HG03442 (cell line): ENCODE data around the gene EPGN.

Source experiments
- ATAC-seq: cut with Tn5 transposase; IDR thresholded peaks from one replicate; pipeline ENCODE4 v1.9.1; 2021; ENCODE audit warnings: mild to moderate bottlenecking, moderate library complexity; ENCODE audit not compliant: unreplicated experiment

Gene EPGN

GRCh38 chr4:74308215-74308614 is at the start of gene EPGN:
EPGN (plus strand) TSS chr4:74308470; CDS start chr4:74308534, 64 bp downstream.
- ATAC-seq = no peak

- no peak for ATAC-seq
Observed at GRCh38 chr4:74258963-74259362, 49.3 kb upstream of the EPGN start.

DNA sequence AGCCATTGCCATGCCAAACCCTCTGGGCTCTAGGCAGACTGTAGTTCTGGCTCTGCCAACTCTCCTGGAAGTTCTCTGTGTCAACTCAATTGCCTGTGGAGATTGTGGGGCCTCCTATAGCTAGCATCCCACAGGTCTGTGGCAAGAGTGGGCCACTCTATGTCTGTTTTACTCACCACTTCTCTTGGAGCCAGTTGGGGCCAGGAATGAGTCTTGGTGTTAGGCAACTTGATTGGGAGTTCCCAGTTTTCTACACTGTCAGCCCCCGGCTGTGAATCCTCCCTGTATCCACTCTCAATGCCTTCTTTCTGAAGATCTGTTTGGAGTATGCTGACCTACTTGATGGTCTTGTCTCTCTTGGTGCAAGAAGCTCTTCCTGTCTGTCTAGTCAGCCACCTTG is 48.2 kb upstream of the EPGN start:
- no peak for ATAC-seq

DNA sequence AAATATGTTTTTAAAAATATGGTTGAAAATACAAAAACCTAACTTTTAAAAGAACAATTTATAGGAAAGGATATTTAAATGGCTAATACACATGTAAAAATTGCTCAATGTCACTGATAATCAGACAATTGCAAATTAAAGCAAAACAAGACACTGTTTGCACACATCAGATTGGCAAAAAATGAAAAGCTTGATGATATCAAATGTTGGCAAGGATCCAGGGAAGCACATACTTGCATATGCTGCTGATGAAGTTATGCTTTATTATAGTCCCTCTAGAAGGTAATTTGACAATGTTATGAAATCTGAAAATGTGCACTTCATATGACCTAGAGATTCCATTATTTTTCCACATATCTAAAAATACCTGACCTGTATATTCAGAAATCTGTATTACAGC is 45.7 kb upstream of the EPGN start:
- no peak for ATAC-seq

GRCh38 chr4:74263551-74263950 is 44.7 kb upstream of the EPGN start:
- ATAC-seq = no peak

- no peak for ATAC-seq
Observed at GRCh38 chr4:74266081-74266480, 42.2 kb upstream of the EPGN start.

DNA sequence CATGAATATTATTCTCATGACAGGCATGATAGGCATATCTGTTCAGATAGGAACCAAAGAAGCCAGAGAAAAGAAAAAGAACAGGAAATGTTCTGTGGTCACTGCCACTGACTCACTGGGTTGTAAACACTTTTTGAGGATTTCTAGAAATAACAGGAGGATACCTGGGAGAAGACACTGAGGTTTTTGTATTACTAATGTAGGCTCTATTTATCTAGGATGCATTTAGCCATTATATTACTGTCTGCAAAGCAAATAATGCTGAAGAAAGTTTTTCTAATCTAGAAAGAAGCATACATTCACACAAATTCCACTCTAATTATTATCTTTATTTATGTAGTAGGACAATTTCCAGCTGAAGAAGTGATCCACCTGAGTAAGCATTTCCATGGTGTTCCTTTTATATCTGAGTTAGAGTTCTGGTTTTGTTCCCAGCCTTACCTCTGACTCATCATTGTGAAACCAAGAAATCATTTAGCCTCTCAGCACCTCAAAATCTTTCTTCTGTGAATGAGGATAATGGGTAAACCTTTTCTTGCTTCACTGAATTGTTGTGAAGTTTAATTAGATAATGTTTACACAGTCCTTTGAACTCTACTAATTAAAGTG is 40.2 kb upstream of the EPGN start:
- no peak for ATAC-seq

DNA sequence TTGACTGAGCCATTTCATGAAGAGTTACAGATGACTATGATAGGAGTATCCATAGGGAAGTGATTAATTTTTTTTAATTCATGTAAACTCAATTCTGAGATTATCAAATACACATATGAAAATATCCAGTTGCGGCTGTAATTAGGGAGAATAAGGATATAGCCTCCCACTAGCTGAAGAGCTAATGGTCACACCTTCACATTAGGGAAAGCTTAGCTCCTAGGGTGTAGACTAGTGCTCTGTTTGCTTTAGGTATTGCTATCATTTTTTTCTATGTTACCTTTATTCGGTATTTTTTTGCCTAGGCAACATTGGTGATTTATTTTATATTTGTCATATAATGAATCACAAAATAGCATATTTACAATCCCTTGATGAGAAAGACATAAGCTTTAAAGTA is 39.6 kb upstream of the EPGN start:
- no peak for ATAC-seq

GRCh38 chr4:74278490-74278889 is 29.8 kb upstream of the EPGN start:
- ATAC-seq = no peak

DNA sequence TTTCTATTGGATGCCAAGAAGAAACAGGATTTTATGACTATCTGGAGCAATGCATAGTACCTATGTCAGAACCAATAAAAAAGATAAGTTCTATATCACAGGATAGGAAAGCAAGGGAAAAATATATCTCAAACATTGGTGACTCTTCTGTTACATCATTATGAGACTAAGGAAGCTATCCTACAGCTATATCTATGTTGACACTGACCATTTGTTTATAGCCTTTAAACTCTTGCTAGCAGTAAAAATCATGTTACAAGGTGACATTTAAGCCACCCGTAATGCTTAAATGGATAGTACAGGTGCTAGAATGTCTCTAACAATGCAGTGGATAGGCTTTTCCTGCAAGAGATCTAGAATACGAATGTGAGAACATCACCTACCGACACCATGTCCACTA is 28.6 kb upstream of the EPGN start:
- ATAC-seq = no peak

DNA sequence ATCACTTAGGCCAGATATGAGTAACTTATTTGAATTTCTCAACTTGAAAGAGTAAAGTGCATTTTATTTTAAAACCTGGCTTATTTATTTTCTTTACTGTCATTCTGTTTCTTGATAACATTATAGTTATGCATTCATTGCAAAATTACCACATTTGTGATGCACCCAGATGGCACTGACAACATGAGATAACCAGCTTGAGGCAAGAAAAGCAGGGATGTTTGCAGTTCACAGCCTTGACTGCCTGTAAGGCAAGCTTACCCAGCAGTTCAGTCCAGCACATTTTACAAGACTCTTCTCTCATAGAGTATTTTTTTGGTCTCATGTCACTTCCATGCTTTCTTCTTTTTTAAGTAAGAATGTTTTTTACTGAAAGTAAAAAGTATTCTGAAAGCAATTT is 25.3 kb upstream of the EPGN start:
- ATAC-seq = no peak

GRCh38 chr4:74283614-74284013 is 24.7 kb upstream of the EPGN start:
- no peak for ATAC-seq

DNA sequence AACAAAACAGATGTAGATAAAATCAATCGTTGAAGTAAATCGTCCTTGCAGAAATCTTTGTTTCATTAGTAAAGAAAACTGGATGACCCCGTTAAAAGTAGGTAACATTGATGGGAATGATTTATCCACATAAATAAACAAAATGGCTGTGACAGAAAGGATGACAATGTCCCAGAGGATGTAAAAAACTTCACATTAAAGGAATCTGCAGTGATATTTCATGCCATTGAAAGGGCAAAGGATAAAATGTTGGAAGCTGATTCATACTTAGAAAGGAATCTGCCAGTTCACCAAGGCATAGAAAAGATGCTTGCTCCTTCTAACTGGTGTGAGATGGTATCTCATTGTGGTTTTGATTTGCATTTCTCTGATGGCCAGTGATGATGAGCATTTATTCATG is 24.2 kb upstream of the EPGN start:
- no peak for ATAC-seq

DNA sequence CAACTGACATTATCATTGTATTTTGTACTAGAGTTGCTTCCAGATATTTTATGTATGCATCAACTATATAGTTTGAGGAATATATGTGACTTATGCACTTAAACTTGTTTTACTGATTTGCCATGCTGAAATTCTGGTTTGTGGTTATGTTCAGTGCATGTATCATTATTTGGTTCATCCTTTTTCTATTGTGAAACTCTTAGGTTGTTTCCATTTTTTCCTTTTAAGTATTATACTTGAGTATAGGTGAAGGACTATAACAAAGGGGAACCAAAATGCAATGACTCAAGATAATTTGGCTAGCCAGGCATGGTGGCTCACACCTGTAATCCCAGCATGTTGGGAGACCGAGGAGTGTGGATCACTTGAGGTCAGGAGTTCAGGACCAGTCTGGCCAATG is 21.1 kb upstream of the EPGN start:
- no peak for ATAC-seq

DNA sequence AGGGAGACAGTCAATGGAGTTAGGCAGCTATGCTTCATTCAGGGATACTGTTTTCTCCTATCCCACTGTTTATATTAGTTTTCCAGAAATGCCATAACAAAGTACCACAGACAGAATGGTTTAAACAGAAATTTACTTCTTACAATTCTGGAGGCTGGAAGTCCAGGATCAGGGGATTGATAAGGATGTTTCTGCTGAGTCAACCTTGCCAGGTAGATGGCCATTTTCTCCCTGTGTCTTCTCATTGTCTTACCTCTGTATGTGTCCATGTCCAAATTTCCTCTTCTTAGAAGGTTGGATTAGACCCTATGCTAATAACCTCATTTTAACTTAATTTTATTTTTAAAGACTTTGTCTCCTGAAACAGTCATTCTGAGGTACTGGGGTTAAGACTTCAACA is 20.5 kb upstream of the EPGN start:
- no peak for ATAC-seq

- no peak for ATAC-seq
Observed at GRCh38 chr4:74291471-74291870, 16.8 kb upstream of the EPGN start.

- no peak for ATAC-seq
Observed at GRCh38 chr4:74292111-74292870, 16.0 kb upstream of the EPGN start.

DNA sequence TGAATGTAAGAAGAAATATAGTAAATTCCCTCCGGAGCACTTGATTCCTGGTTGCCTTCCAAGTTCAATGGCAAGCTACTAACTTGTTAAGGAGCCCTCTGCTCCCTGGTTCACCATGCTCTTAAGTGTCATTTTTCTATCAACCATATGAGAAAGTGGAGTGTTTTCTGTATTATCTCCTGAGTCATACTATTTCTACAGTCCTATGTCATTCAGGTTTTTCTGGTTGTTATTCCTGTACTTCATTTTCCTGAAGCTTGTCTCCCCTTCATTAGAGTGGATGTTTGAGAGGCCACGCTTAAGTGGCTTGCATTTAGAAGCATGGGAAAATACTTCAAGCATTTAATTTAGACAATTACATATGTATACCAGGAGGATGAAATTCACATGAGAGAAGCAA is 14.7 kb upstream of the EPGN start:
- no peak for ATAC-seq

- no peak for ATAC-seq
Observed at GRCh38 chr4:74294681-74295080, 13.6 kb upstream of the EPGN start.

DNA sequence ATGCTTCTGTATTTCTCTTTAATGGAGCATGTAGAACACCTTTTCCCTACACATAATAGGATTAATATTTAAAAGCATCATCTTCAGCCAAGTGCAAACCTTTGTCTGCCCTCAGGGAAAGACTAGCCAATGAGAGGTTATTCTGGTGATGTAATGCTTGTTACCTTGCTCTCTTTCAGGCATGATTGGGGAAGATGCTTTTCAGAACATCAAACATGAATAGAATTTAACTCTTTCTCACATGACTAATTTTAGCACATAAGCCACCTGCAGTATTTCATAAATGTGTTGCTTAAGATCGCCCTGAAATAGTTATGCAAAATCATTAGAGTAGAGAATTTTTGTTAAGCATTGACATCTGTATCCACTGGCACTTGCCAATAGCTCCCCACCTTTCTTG is 10.7 kb upstream of the EPGN start:
- ATAC-seq = no peak

DNA sequence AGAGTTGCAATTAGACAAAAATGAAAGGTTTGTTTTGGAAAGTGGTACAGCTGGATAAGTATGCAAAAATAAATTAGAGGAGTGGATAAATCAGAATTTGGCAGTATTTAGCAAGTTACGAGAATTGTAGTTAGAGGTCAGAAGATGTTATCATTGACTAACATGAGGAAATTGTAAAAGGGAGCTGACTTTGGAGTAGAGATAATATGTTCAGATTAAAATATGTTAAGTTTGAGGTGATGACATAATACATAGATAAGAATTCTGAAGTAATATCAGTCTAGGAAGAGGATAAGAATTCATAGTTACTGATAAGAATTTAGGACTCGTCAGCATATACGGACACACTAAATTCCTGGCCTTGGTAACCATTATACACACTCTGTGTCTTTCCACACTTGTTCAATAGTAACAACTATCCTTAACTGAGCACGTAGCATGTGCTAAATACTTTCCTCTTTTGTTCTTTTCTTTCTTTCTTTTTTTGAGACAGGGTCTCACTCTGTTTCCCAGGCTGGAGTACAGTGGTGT is 4.1 kb upstream of the EPGN start:
- ATAC-seq = no peak

- ATAC-seq = no peak
Observed at GRCh38 chr4:74305000-74305399, 3.3 kb upstream of the EPGN start.

DNA sequence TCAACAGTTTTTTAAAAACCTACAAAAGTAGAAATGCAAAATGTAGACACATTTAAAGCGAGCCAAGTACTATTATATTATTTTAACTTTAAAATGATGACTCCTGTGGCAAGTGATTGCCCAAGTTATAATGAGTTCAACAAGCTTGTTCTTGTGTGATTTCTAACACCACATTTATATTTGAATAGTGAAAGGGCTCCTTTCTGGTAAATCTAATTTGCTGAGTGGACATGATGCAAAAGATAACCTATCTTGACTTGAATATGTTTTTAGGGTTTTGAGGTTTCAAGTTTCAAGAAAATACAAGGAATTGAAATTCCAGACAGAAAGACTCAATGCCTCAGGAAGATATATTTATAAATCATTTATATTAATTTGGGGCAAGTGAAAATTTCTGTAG is 1.1 kb upstream of the EPGN start:
- no peak for ATAC-seq
